ENCODE measurements around the gene SH2D4B. TPM values are rescaled to one million over a fixed set of nuclear protein-coding genes. Genes with fewer than 3 reads are reported as not detected.

SH2D4B gene
- total RNA-seq, 1 donor from 2014 or later, result not detected

DNA sequence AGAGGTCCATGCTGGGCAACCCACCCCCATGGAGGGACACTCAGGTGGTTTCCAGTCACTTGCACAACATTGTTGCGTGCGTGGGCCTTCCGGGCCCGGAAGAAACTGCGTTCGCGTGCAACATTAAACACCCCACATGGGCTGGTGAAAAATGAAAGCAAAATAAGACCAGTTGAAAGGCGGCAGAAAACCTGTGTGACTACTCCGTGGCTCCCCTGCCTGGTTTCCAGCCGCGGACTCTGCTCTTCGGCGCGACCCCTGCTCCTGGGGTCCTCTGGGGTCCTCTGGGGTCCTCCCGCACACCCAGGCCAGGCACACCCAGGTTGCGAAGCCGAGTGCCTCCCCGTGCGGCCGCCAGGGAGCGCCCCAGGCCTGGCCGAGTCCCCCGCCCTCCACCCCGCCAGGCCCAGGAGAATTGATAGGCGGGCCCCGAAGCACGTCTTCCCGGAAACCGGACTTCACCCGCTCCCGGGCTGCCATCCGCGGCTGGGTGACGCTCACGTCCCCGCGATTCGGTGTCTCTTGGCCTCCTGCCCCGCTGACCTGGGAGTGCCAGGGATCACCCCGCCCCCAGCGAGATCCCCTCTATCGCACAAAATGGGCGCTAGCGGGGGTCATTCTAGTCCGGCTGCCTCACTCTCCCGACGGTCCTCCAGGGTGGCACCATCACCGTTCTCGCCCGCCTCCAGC lies 1.9 kb upstream of the SH2D4B start:
- H3K4me3 ChIP-seq (ENCODE audit: low read depth, low read length), result peak overlapping the region; percentile 42
- TF ChIP-seq, protein P1, sequence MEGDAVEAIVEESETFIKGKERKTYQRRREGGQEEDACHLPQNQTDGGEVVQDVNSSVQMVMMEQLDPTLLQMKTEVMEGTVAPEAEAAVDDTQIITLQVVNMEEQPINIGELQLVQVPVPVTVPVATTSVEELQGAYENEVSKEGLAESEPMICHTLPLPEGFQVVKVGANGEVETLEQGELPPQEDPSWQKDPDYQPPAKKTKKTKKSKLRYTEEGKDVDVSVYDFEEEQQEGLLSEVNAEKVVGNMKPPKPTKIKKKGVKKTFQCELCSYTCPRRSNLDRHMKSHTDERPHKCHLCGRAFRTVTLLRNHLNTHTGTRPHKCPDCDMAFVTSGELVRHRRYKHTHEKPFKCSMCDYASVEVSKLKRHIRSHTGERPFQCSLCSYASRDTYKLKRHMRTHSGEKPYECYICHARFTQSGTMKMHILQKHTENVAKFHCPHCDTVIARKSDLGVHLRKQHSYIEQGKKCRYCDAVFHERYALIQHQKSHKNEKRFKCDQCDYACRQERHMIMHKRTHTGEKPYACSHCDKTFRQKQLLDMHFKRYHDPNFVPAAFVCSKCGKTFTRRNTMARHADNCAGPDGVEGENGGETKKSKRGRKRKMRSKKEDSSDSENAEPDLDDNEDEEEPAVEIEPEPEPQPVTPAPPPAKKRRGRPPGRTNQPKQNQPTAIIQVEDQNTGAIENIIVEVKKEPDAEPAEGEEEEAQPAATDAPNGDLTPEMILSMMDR (conservative IDR thresholded peaks at IDR 0.05; ENCODE audit: low read depth, low read length), result peak; percentile 46
- DNase-seq (ENCODE audit: low read depth), result no peak

DNA sequence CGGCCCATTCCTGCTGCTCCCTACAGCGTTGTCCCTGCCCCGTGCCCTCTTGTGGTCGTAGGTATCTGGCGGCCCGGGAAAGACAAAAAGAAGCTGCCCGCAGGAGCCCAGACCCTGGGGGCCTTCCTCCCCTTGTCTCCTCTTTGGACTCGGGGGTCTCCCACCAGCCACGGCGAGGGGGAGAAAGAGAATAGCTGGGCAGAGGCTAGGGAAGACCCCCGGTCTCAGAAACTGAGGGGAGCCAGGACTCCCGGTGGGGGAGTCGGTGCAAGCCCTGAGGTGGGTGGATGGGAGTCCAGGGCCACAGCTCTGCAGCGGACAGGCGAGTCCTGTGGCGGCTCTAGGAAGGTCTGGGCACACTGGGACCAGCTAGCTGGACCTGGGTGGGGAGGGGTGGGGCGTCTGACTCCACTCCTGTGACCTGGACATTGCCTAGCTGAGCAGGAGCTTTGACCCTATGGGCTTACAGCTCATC lies 1.3 kb upstream of the SH2D4B start:
- no peak for DNase-seq (ENCODE audit: low read depth)
- TF ChIP-seq, protein P1 (conservative IDR thresholded peaks at IDR 0.05; ENCODE audit: low read depth, low read length), result no peak
- peak overlapping the region; percentile 42 for H3K4me3 ChIP-seq (ENCODE audit: low read depth, low read length)

DNA sequence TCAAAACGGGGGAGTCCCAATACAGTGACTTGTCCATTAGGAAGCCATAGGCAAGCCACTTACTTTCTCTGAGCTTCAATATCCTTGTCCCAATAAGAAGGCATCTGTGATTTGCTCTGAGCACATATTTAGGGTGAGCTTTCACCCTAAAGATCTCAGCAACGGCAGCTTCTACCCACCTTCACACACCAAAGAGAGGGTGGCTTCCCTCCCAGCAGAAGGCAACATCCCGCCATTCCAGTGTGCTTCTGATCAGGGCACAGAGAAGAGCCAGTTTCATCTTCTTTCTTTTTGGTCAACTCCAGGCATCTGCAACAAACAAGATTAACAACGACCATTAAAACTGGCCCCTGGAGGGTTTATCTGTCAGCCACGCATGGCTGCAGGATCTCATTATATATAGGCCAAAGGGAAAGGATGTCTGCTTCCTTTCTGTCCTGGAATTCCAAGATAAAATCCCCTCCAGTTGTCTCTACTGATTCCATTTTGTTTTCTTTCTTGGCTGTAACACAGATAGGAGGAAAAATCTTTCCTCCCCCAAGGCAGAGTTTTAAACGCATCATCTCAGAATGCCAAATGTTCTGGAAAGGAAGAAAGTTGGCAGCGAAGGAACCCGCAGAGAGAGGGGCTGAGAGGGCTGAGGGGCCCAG lies 491 bp upstream of the SH2D4B start:
- no peak overlapping the region for H3K4me3 ChIP-seq (ENCODE audit: low read depth, low read length)
- DNase-seq (ENCODE audit: low read depth), result no peak
- TF ChIP-seq, protein P1 (conservative IDR thresholded peaks at IDR 0.05; ENCODE audit: low read depth, low read length), result no peak

DNA sequence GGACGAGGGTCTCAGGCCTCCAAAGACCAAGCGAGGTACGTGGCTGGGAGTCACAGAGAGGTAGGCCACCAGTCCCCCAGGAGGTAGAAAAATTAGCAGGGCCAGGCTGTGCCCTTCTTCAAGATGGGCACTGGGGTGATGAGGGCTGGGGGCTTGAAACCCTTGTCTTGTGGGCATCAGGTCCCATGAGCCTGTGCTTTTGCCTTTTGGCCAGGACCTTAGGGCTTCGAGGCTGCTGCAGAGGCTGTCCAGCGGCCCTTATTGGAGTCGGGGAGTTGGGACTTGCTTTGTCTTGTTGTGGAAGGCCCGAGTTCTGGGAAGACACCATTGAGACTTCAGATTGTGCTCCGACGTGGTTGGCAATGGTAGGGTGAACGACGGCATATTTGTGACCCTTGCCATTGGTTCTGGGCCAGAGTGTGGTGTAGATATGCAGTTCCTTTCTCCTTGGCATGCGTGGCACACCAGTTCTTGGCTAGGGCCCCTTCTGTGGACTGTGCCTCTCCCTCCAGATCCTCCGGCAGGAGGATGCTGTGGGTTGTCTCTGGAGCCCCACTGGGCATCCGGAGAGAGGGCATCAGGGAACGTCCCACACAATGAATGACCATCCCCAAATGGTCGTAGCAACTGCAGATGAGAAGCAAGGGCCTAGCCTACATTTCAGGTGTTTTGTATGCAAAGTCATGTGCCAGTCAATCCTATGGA lies 931 bp downstream of the SH2D4B start:
- no peak for DNase-seq (ENCODE audit: low read depth)
- H3K4me3 ChIP-seq (ENCODE audit: low read depth, low read length), result no peak overlapping the region
- TF ChIP-seq, protein P1 (conservative IDR thresholded peaks at IDR 0.05; ENCODE audit: low read depth, low read length), result no peak

DNA sequence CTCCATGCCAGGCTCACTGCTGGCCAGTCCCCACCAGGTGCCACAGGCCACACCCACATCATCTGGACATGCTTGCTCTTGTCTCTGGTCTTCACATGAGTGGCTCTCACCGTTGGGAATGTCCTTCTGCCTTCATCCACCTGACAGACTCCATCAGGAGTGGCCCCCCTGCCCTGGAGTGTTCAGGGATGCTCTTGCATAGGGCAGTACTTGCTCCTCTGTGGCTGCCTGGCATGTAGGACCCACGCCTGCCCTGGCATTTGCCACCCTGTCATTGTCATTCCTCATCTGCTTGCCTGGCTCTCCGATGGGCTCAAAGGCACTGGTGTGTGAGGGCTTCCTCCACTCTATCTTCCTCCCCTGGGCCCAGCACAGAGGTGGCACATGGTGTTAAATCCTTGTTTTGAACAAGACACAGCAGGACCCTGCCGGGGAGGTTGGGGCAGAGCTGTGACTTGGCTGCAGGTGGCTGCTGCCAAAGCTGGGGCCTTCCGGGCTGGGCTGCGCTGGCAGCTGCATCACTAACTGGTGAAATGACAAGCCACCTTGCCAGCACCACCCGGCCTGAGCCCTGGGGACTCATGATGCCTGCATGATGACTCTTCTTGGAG lies 1.8 kb downstream of the SH2D4B start:
- no peak for DNase-seq (ENCODE audit: low read depth)
- H3K4me3 ChIP-seq (ENCODE audit: low read depth, low read length), result no peak overlapping the region
- TF ChIP-seq, protein P1 (conservative IDR thresholded peaks at IDR 0.05; ENCODE audit: low read depth, low read length), result no peak

DNA sequence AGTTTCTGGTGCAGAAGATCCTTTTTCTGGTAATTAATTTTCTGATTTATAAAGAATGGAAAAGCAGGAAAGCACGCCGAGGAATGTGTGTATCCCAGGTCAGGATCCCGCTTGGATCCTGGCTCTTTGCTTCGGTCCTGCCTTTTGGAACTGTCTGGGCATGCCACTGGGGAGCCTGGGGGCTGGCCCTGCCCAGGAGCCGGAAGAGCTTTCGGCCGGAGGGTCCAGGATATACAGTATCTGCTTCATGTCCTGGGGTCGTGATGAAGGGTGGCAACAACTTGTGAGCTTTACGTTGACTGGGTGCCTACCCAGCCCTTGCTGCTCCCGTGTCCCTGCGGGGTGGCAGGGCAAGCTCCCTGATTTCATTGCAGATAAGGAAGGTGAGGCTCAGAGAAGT lies 2.4 kb downstream of the SH2D4B start:
- no peak for DNase-seq (ENCODE audit: low read depth)
- TF ChIP-seq, protein P1 (conservative IDR thresholded peaks at IDR 0.05; ENCODE audit: low read depth, low read length), result no peak
- no peak overlapping the region for H3K4me3 ChIP-seq (ENCODE audit: low read depth, low read length)

Data from epithelial cell of proximal tubule (primary cell).